IMR-90 (cell line): ENCODE data around the gene ZNF133.

Experiments
- BHLHE40 ChIP-seq: fragments of 150-350 bp; IDR thresholded peaks from 2 replicates; pipeline ENCODE4 v1.6.1; 2016; ENCODE audit warnings: mild to moderate bottlenecking, low read depth, low read length
- CEBPB ChIP-seq: IDR thresholded peaks from 2 replicates; pipeline ENCODE4 v1.6.1; 2012; ENCODE audit warnings: low read depth, low read length, improper control_type of control experiment
- CHD1 ChIP-seq: IDR thresholded peaks from 2 replicates; pipeline ENCODE4 v1.6.1; 2012; ENCODE audit warnings: low read depth, low read length, improper control_type of control experiment
- MAFK ChIP-seq: IDR thresholded peaks from 2 replicates; pipeline ENCODE4 v1.6.1; 2012; ENCODE audit warnings: low read depth, low read length, improper control_type of control experiment
- MAZ ChIP-seq: IDR thresholded peaks from 2 replicates; pipeline ENCODE4 v1.6.1; 2012; ENCODE audit warnings: low read depth, mild to moderate bottlenecking, low read length, improper control_type of control experiment, moderate library complexity, borderline replicate concordance
- MXI1 ChIP-seq: IDR thresholded peaks from 2 replicates; pipeline ENCODE4 v1.6.1; 2012; ENCODE audit warnings: low read depth, mild to moderate bottlenecking, low read length, moderate library complexity, borderline replicate concordance
- POLR2A ChIP-seq: IDR thresholded peaks from 2 replicates; pipeline ENCODE4 v1.6.1; 2012; ENCODE audit warnings: mild to moderate bottlenecking, low read depth, low read length
- RAD21 ChIP-seq: IDR thresholded peaks from 2 replicates; pipeline ENCODE4 v1.6.1; 2012; ENCODE audit warnings: low read length, improper control_type of control experiment
- RCOR1 ChIP-seq: IDR thresholded peaks from 2 replicates; pipeline ENCODE4 v1.6.1; 2012; ENCODE audit warnings: mild to moderate bottlenecking, low read length, improper control_type of control experiment; ENCODE audit not compliant: insufficient replicate concordance
- RFX5 ChIP-seq: IDR thresholded peaks from 2 replicates; pipeline ENCODE4 v1.8.0; 2012; ENCODE audit warnings: low read depth, mild to moderate bottlenecking, low read length, moderate library complexity
- TF ChIP-seq, protein P1 (sequence below): fragments of 150-350 bp; IDR thresholded peaks from 2 replicates; pipeline ENCODE4 v1.6.1; 2016; ENCODE audit warnings: low read depth, mild to moderate bottlenecking, low read length, moderate library complexity, borderline replicate concordance
- TF ChIP-seq, protein P2 (sequence below): conservative IDR thresholded peaks from 2 replicates; pipeline ENCODE4 v1.5.1; 2012; ENCODE audit warnings: mild to moderate bottlenecking, low read depth, low read length, improper control_type of control experiment

- TF ChIP-seq RCOR1 (no peak), MAFK (no peak), POLR2A (no peak), RAD21 (no peak), MXI1 (no peak), CEBPB (no peak), MAZ (no peak), RFX5 (no peak), BHLHE40 (no peak), CHD1 (no peak)
- TF ChIP-seq, protein P1, sequence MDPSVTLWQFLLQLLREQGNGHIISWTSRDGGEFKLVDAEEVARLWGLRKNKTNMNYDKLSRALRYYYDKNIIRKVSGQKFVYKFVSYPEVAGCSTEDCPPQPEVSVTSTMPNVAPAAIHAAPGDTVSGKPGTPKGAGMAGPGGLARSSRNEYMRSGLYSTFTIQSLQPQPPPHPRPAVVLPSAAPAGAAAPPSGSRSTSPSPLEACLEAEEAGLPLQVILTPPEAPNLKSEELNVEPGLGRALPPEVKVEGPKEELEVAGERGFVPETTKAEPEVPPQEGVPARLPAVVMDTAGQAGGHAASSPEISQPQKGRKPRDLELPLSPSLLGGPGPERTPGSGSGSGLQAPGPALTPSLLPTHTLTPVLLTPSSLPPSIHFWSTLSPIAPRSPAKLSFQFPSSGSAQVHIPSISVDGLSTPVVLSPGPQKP, result no peak
- TF ChIP-seq, protein P2, sequence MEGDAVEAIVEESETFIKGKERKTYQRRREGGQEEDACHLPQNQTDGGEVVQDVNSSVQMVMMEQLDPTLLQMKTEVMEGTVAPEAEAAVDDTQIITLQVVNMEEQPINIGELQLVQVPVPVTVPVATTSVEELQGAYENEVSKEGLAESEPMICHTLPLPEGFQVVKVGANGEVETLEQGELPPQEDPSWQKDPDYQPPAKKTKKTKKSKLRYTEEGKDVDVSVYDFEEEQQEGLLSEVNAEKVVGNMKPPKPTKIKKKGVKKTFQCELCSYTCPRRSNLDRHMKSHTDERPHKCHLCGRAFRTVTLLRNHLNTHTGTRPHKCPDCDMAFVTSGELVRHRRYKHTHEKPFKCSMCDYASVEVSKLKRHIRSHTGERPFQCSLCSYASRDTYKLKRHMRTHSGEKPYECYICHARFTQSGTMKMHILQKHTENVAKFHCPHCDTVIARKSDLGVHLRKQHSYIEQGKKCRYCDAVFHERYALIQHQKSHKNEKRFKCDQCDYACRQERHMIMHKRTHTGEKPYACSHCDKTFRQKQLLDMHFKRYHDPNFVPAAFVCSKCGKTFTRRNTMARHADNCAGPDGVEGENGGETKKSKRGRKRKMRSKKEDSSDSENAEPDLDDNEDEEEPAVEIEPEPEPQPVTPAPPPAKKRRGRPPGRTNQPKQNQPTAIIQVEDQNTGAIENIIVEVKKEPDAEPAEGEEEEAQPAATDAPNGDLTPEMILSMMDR, result no peak; the same call in 1 of the 2 replicates
Measured at GRCh38 chr20:18304618-18305017, 16.3 kb downstream of the ZNF133 start.
